Measurements from ENCODE around the gene PDE11A.
A peak's percentile ranks its signal among the peaks of the same experiment; 100 is the strongest.

PDE11A gene

GRCh38 chr2:177738461-177739235, 333.9 kb downstream of the PDE11A start:
- no peak for DNase-seq
- intact Hi-C loops (cut with DNase I): no loop called here

GRCh38 chr2:177735318-177735803, 337.2 kb downstream of the PDE11A start:
- no peak for DNase-seq
- intact Hi-C loops (cut with DNase I): no loop called here

- no peak for DNase-seq
- intact Hi-C loops (cut with DNase I): no loop called here
These were observed 339.2 kb downstream of the PDE11A start for GRCh38 chr2:177733322-177733855.

GRCh38 chr2:177731384-177731783, 341.2 kb downstream of the PDE11A start:
- intact Hi-C loops (cut with DNase I): no loop called here
- no peak for DNase-seq

GRCh38 chr2:177730792-177731191, 341.8 kb downstream of the PDE11A start:
- intact Hi-C loops (cut with DNase I): no loop called here
- DNase-seq: no peak

- intact Hi-C loops (cut with DNase I): no loop called here
These were observed 342.2 kb downstream of the PDE11A start for GRCh38 chr2:177730363-177730762.

GRCh38 chr2:177728920-177729319, 343.7 kb downstream of the PDE11A start:
- intact Hi-C loops (cut with DNase I): loop anchor here (10.0 kb wide), 2 partner anchors 234 to 314 kb away; no protein-coding TSS in a partner anchor
- DNase-seq: no peak

More at GRCh38 chr2:177730363-177730762, 342.2 kb downstream of the PDE11A start:
- DNase-seq: no peak

- intact Hi-C loops (cut with DNase I): loop anchor here (10.0 kb wide), 2 partner anchors 234 to 314 kb away; no protein-coding TSS in a partner anchor
These were observed 344.2 kb downstream of the PDE11A start for GRCh38 chr2:177728399-177728765.

GRCh38 chr2:177727577-177728398, 344.8 kb downstream of the PDE11A start:
- intact Hi-C loops (cut with DNase I): loop anchor here (10.0 kb wide), 2 partner anchors 233 to 313 kb away; no protein-coding TSS in a partner anchor

More at GRCh38 chr2:177728399-177728765, 344.2 kb downstream of the PDE11A start:
- no peak for DNase-seq

GRCh38 chr2:177726931-177727348, 345.6 kb downstream of the PDE11A start:
- intact Hi-C loops (cut with DNase I): loop anchor here (10.0 kb wide), 2 partner anchors 232 to 312 kb away; no protein-coding TSS in a partner anchor
- DNase-seq: no peak

More at GRCh38 chr2:177727577-177728398, 344.8 kb downstream of the PDE11A start:
- DNase-seq: no peak

- peak; percentile 37 to 92 (median 70) for DNase-seq
- intact Hi-C loops (cut with DNase I): loop anchor here (2.0 to 10.0 kb wide), 4 partner anchors 102 to 390 kb away; no protein-coding TSS in a partner anchor
These were observed 347.9 kb downstream of the PDE11A start for GRCh38 chr2:177724398-177725287.

- intact Hi-C loops (cut with DNase I): loop anchor here (5.0 to 10.0 kb wide), 3 partner anchors 101 to 308 kb away; no protein-coding TSS in a partner anchor
- DNase-seq: no peak
These were observed 349.3 kb downstream of the PDE11A start for GRCh38 chr2:177723235-177723634.

GRCh38 chr2:177721818-177722567, 350.6 kb downstream of the PDE11A start:
- no peak for DNase-seq
- intact Hi-C loops (cut with DNase I): loop anchor here (5.0 to 10.0 kb wide), 3 partner anchors 100 to 307 kb away; no protein-coding TSS in a partner anchor

GRCh38 chr2:177721087-177721486, 351.5 kb downstream of the PDE11A start:
- intact Hi-C loops (cut with DNase I): loop anchor here (5.0 to 10.0 kb wide), 3 partner anchors 99 to 306 kb away; no protein-coding TSS in a partner anchor
- no peak for DNase-seq

- no peak for DNase-seq
- intact Hi-C loops (cut with DNase I): no loop called here
These were observed 354.6 kb downstream of the PDE11A start for GRCh38 chr2:177717831-177718618.

- no peak for DNase-seq
- intact Hi-C loops (cut with DNase I): no loop called here
These were observed 356.1 kb downstream of the PDE11A start for GRCh38 chr2:177716484-177716883.

- intact Hi-C loops (cut with DNase I): no loop called here
- no peak for DNase-seq
These were observed 356.8 kb downstream of the PDE11A start for GRCh38 chr2:177715771-177716170.

- intact Hi-C loops (cut with DNase I): no loop called here
- DNase-seq: peak in 1 of 10 donors; percentile 61
These were observed 357.9 kb downstream of the PDE11A start for GRCh38 chr2:177714704-177715103.

All from posterior cingulate gyrus (tissue), 11 donors.